Naive thymus-derived CD4-positive, alpha-beta T cell (primary cell): ENCODE data around the gene SPECC1. TPM values are rescaled to one million over a fixed set of nuclear protein-coding genes. Genes with fewer than 3 reads are reported as not detected.
A peak's percentile ranks its signal among the peaks of the same experiment; 100 is the strongest.

Experiments
- ATAC-seq: fragments of 150-1000 bp; cut with Tn5 transposase; 2 replicates; pipeline ENCODE4 v1.10.0; 2021; ENCODE audit warnings: mild to moderate bottlenecking, moderate library complexity
- CTCF ChIA-PET: fragments of 350-600 bp; sonication (Branson Sonifier 250); formaldehyde crosslinking; loops from one replicate; lab custom pipeline; 2021; ENCODE audit warnings: antibody characterized with exemption; lab: Charles Lee
- POLR2A ChIA-PET: fragments of 350-600 bp; sonication (Branson Sonifier 250); formaldehyde crosslinking; loops from one replicate; lab custom pipeline; 2021; ENCODE audit warnings: antibody characterized with exemption, inconsistent platforms; lab: Charles Lee
- DNase-seq, 9 donors: peaks; one replicate each; pipeline versions ENCODE4 v3.0.0 to v3.0.0-alpha.2; 2020 to 2022; ENCODE audit warnings: mixed read lengths in 1 of 9
- H3K27ac ChIP-seq: one replicate; pipeline ENCODE4 v1.7.0; 2013; ENCODE audit warnings: mild to moderate bottlenecking, low read depth, low read length, moderate library complexity
- H3K27me3 ChIP-seq, 2 donors: one replicate each; pipeline ENCODE4 v1.7.0; 2013; ENCODE audit warnings: low read length in 2 of 2, mild to moderate bottlenecking in 2 of 2, moderate library complexity in 2 of 2; ENCODE audit not compliant: control insufficient read depth in 2 of 2, insufficient read depth in 2 of 2
- H3K36me3 ChIP-seq, 3 experiments: 1 replicate in 2 of 3; 2 replicates in 1 of 3; pipeline ENCODE4 v1.7.0; 2013; ENCODE audit warnings: low read length in 3 of 3, mild to moderate bottlenecking in 3 of 3, moderate library complexity in 1 of 3; ENCODE audit not compliant: insufficient read depth in 3 of 3, control insufficient read depth in 2 of 3
- H3K4me1 ChIP-seq, 2 donors: one replicate each; pipeline ENCODE4 v1.7.0; 2013; ENCODE audit warnings: low read length in 2 of 2, mild to moderate bottlenecking in 2 of 2, moderate library complexity in 1 of 2; ENCODE audit not compliant: control insufficient read depth in 2 of 2, insufficient read depth in 2 of 2
- H3K4me3 ChIP-seq: 2 replicates; pipeline ENCODE4 v1.7.0; 2013; ENCODE audit warnings: mild to moderate bottlenecking, low read length
- H3K9me3 ChIP-seq, 3 experiments: 1 replicate in 2 of 3; 2 replicates in 1 of 3; pipeline ENCODE4 v1.7.0; 2013; ENCODE audit warnings: low read length in 3 of 3; ENCODE audit not compliant: control insufficient read depth in 2 of 3
- H3K27ac Mint-ChIP-seq, 9 donors: one replicate each; pipeline ENCODE4 v1.8.0; 2020 to 2022; ENCODE audit warnings: mixed read lengths in 9 of 9, mild to moderate bottlenecking in 8 of 9, moderate library complexity in 5 of 9, inconsistent platforms in 2 of 9
- H3K27me3 Mint-ChIP-seq, 5 donors: one replicate each; pipeline ENCODE4 v1.8.0; 2021 to 2022; ENCODE audit warnings: mixed read lengths in 5 of 5, mild to moderate bottlenecking in 1 of 5
- H3K36me3 Mint-ChIP-seq, 5 donors: one replicate each; pipeline ENCODE4 v1.8.0; 2020 to 2022; ENCODE audit warnings: mixed read lengths in 5 of 5, mild to moderate bottlenecking in 3 of 5, inconsistent platforms in 1 of 5
- H3K4me1 Mint-ChIP-seq, 7 donors: one replicate each; pipeline ENCODE4 v1.8.0; 2020 to 2022; ENCODE audit warnings: mixed read lengths in 7 of 7, mild to moderate bottlenecking in 3 of 7, inconsistent platforms in 1 of 7
- H3K4me3 Mint-ChIP-seq, 10 donors: one replicate each; pipeline ENCODE4 v1.8.0; 2020 to 2022; ENCODE audit warnings: mild to moderate bottlenecking in 10 of 10, mixed read lengths in 10 of 10, moderate library complexity in 6 of 10, inconsistent platforms in 2 of 10
- H3K9me3 Mint-ChIP-seq, 11 donors: one replicate each; pipeline ENCODE4 v1.8.0; 2020 to 2022; ENCODE audit warnings: mixed read lengths in 11 of 11, mild to moderate bottlenecking in 4 of 11, inconsistent platforms in 1 of 11, moderate library complexity in 1 of 11
- intact Hi-C, 2 donors: fragments of 100-400 bp; cut with micrococcal nuclease; formaldehyde crosslinking; loops; one replicate each; pipeline ENCODE4 v1.15.1; 2023
- polyA plus RNA-seq, 2 donors: library from polyadenylated mRNA; unstranded; fragments of 300-500 nt; fragmentation: Illumina TruSeq; gene quantifications; one replicate each; pipeline ENCODE4 v1.2.3, GENCODE V29; 2021
- total RNA-seq, 6 experiments: library from RNA in 5 of 6; stranded (reverse) in 5 of 6; gene quantifications; 1 replicate in 5 of 6; 2 replicates in 1 of 6; pipeline ENCODE4 v1.2.3 and lab custom pipeline; 2021 to 2026

The SPECC1 gene
- total and polyA plus RNA-seq, 7 experiments from 2014 or later, result 1.2 to 37.5 (median 4.7) TPM

- POLR2A ChIA-PET, result no interaction called here
- H3K27ac Mint-ChIP-seq, result peak overlapping the region in 7 of 9 donors; percentile 0 to 83 (median 29)
- peak overlapping the region in 3 of 10 donors; percentile 5 to 38 (median 32) for H3K4me3 Mint-ChIP-seq
- H3K27me3 ChIP-seq, result no peaks in the 10 kb centered on the region
- H3K27me3 Mint-ChIP-seq, result no peaks in the 10 kb centered on the region
- H3K36me3 Mint-ChIP-seq, result peaks cover 0 to 3% (median 3%) of the 10 kb centered on the region in 5 donors
- no peak overlapping the region for H3K4me3 ChIP-seq
- no peak for ATAC-seq
- no peaks in the 10 kb centered on the region for H3K36me3 ChIP-seq
- H3K9me3 Mint-ChIP-seq, result peaks cover 0 to 3% (median 0%) of the 10 kb centered on the region in 11 donors
- CTCF ChIA-PET, result interaction anchor here (0.5 to 1.6 kb wide), 3 partner anchors 41 to 163 kb away, joined by 3 to 4 read pairs (median 3); no protein-coding TSS in a partner anchor
- DNase-seq, result no peak
- H3K4me1 Mint-ChIP-seq, result peaks cover 45 to 83% (median 73%) of the 10 kb centered on the region in 7 donors
- no peak overlapping the region for H3K27ac ChIP-seq
- peaks cover 0 to 45% of the 10 kb centered on the region in 2 donors for H3K4me1 ChIP-seq
- intact Hi-C loops, result loop anchor here (2.0 to 5.0 kb wide), 3 partner anchors 29 to 122 kb away; no protein-coding TSS in a partner anchor
- no peaks in the 10 kb centered on the region for H3K9me3 ChIP-seq
These were observed 270.5 kb downstream of the SPECC1 start for GRCh38 chr17:20279631-20280030.

GRCh38 chr17:20280051-20280450 is 270.9 kb downstream of the SPECC1 start:
- H3K36me3 ChIP-seq, result no peaks in the 10 kb centered on the region
- peaks cover 46 to 83% (median 71%) of the 10 kb centered on the region in 7 donors for H3K4me1 Mint-ChIP-seq
- ATAC-seq, result peak; percentile 16

GRCh38 chr17:20280851-20281250 is 271.7 kb downstream of the SPECC1 start:
- H3K36me3 Mint-ChIP-seq, result peaks cover 0 to 3% (median 3%) of the 10 kb centered on the region in 5 donors
- Histone ChIP-seq H3K4me1 (peaks cover 0 to 34% of the 10 kb centered on the region in 2 donors), H3K4me3 (no peak overlapping the region), H3K27me3 (no peaks in the 10 kb centered on the region), H3K9me3 (no peaks in the 10 kb centered on the region), H3K36me3 (no peaks in the 10 kb centered on the region), H3K27ac (no peak overlapping the region)
- H3K27ac Mint-ChIP-seq, result peak overlapping the region in 2 of 9 donors; percentile 32 to 47
- no peaks in the 10 kb centered on the region for H3K27me3 Mint-ChIP-seq
- intact Hi-C loops, result loop anchor here in 1 of 2 donors (2.0 kb wide), 1 partner anchor 30 kb away; no protein-coding TSS in a partner anchor
- peaks cover 0 to 3% (median 0%) of the 10 kb centered on the region in 11 donors for H3K9me3 Mint-ChIP-seq
- H3K4me1 Mint-ChIP-seq, result peaks cover 38 to 78% (median 65%) of the 10 kb centered on the region in 7 donors
- ATAC-seq, result peak; percentile 63
- ChIA-PET POLR2A (interaction anchor here (0.7 to 0.8 kb wide), 2 partner anchors 35 to 48 kb away, joined by 3 to 4 read pairs; no protein-coding TSS in a partner anchor), CTCF (interaction anchor here (1.6 kb wide), 1 partner anchor 54 kb away, joined by 4 read pairs; no protein-coding TSS in a partner anchor)
- no peak for DNase-seq
- H3K4me3 Mint-ChIP-seq, result peak overlapping the region in 1 of 10 donors; percentile 1

More at GRCh38 chr17:20280051-20280450, 270.9 kb downstream of the SPECC1 start:
- H3K4me3 ChIP-seq, result no peak overlapping the region
- intact Hi-C loops, result loop anchor here in 1 of 2 donors (2.0 kb wide), 1 partner anchor 29 kb away; no protein-coding TSS in a partner anchor
- Mint-ChIP-seq H3K36me3 (peaks cover 0 to 3% (median 3%) of the 10 kb centered on the region in 5 donors), H3K27me3 (no peaks in the 10 kb centered on the region), H3K9me3 (peaks cover 0 to 3% (median 0%) of the 10 kb centered on the region in 11 donors), H3K4me3 (peak overlapping the region in 3 of 10 donors; percentile 5 to 38 (median 32)), H3K27ac (peak overlapping the region in 6 of 9 donors; percentile 0 to 83 (median 49))
- peaks cover 0 to 42% of the 10 kb centered on the region in 2 donors for H3K4me1 ChIP-seq
- H3K27ac ChIP-seq, result no peak overlapping the region
- no peaks in the 10 kb centered on the region for H3K27me3 ChIP-seq
- no peaks in the 10 kb centered on the region for H3K9me3 ChIP-seq
- POLR2A ChIA-PET, result interaction anchor here (0.6 to 0.8 kb wide), 3 partner anchors 14 to 47 kb away, joined by 3 to 4 read pairs (median 3); no protein-coding TSS in a partner anchor
- no peak for DNase-seq
- CTCF ChIA-PET, result interaction anchor here (0.5 to 1.6 kb wide), 3 partner anchors 41 to 163 kb away, joined by 3 to 4 read pairs (median 3); no protein-coding TSS in a partner anchor

GRCh38 chr17:20281860-20282259 is 272.7 kb downstream of the SPECC1 start:
- H3K36me3 Mint-ChIP-seq, result peaks cover 0 to 3% (median 3%) of the 10 kb centered on the region in 5 donors

GRCh38 chr17:20282526-20283308 is 273.6 kb downstream of the SPECC1 start:
- no peak overlapping the region for H3K4me3 Mint-ChIP-seq
- peak overlapping the region in 2 of 9 donors; percentile 7 to 46 for H3K27ac Mint-ChIP-seq
- no peaks in the 10 kb centered on the region for H3K27me3 Mint-ChIP-seq
- H3K27ac ChIP-seq, result no peak overlapping the region
- no peak overlapping the region for H3K4me3 ChIP-seq
- H3K4me1 ChIP-seq, result peaks cover 0 to 18% of the 10 kb centered on the region in 2 donors
- CTCF ChIA-PET, result no interaction called here
- H3K36me3 Mint-ChIP-seq, result peaks cover 0 to 4% (median 3%) of the 10 kb centered on the region in 5 donors
- intact Hi-C loops, result no loop called here
- peaks cover 23 to 65% (median 52%) of the 10 kb centered on the region in 7 donors for H3K4me1 Mint-ChIP-seq
- no peaks in the 10 kb centered on the region for H3K36me3 ChIP-seq
- DNase-seq (no peak), ATAC-seq (no peak)
- POLR2A ChIA-PET, result no interaction called here
- H3K9me3 Mint-ChIP-seq, result peaks cover 0 to 3% (median 0%) of the 10 kb centered on the region in 11 donors
- no peaks in the 10 kb centered on the region for H3K9me3 ChIP-seq
- no peaks in the 10 kb centered on the region for H3K27me3 ChIP-seq

More at GRCh38 chr17:20281860-20282259, 272.7 kb downstream of the SPECC1 start:
- Histone ChIP-seq H3K27ac (no peak overlapping the region), H3K36me3 (no peaks in the 10 kb centered on the region), H3K27me3 (no peaks in the 10 kb centered on the region), H3K4me1 (peaks cover 0 to 24% of the 10 kb centered on the region in 2 donors), H3K4me3 (no peak overlapping the region), H3K9me3 (no peaks in the 10 kb centered on the region)
- peaks cover 28 to 68% (median 55%) of the 10 kb centered on the region in 7 donors for H3K4me1 Mint-ChIP-seq
- DNase-seq (no peak), ATAC-seq (peak; percentile 65)
- ChIA-PET POLR2A (no interaction called here), CTCF (no interaction called here)
- H3K27me3 Mint-ChIP-seq, result no peaks in the 10 kb centered on the region
- H3K27ac Mint-ChIP-seq, result peak overlapping the region in 5 of 9 donors; percentile 2 to 73 (median 53)
- peaks cover 0 to 3% (median 0%) of the 10 kb centered on the region in 11 donors for H3K9me3 Mint-ChIP-seq
- H3K4me3 Mint-ChIP-seq, result peak overlapping the region in 1 of 10 donors; percentile 45
- intact Hi-C loops, result loop anchor here in 1 of 2 donors (2.0 kb wide), 1 partner anchor 31 kb away; no protein-coding TSS in a partner anchor

- no peaks in the 10 kb centered on the region for H3K36me3 ChIP-seq
- H3K9me3 ChIP-seq, result no peaks in the 10 kb centered on the region
- no peak overlapping the region for H3K4me3 Mint-ChIP-seq
- H3K4me1 ChIP-seq, result peaks cover 0 to 6% of the 10 kb centered on the region in 2 donors
- H3K27ac ChIP-seq, result no peak overlapping the region
- H3K27ac Mint-ChIP-seq, result peak overlapping the region in 1 of 9 donors; percentile 88
- DNase-seq (no peak), ATAC-seq (no peak)
- H3K36me3 Mint-ChIP-seq, result peaks cover 0 to 6% (median 3%) of the 10 kb centered on the region in 5 donors
- POLR2A ChIA-PET, result interaction anchor here (1.0 to 1.2 kb wide), 2 partner anchors 8 to 13 kb away, joined by 4 to 5 read pairs; no protein-coding TSS in a partner anchor
- H3K4me3 ChIP-seq, result no peak overlapping the region
- intact Hi-C loops, result no loop called here
- peaks cover 19 to 60% (median 47%) of the 10 kb centered on the region in 7 donors for H3K4me1 Mint-ChIP-seq
- peaks cover 0 to 3% (median 0%) of the 10 kb centered on the region in 11 donors for H3K9me3 Mint-ChIP-seq
- H3K27me3 Mint-ChIP-seq, result no peaks in the 10 kb centered on the region
- H3K27me3 ChIP-seq, result no peaks in the 10 kb centered on the region
- CTCF ChIA-PET, result interaction anchor here (0.9 to 1.4 kb wide), 2 partner anchors 9 to 50 kb away, joined by 3 read pairs; no protein-coding TSS in a partner anchor
These were observed 274.9 kb downstream of the SPECC1 start for GRCh38 chr17:20284022-20284421.
